ENCODE measurements around the gene ZNF121.
"Not testable (repeated sequence)": the region's sequence is repeated elsewhere in the genome, so short reads cannot be mapped to it uniquely, and the experiment has no call there.

Gene ZNF121

DNA sequence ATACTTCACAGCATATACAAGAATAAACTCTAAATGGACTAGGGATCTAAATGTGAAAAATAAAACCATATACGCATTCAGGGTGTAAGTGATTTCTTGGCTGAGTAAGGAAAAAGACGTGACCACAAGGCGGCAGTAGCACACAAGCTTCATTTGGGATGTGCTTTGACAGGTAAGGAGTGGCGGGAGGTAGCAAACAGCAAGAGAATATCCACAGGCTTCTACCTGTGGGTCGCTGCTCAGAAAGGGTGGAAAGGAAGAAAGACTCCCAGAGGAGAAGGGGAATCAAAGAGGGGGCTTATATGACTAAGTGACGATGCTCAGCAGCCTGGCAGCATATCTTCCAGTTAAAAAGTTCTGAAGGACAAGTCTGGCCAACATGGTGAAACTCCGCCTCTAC lies 2.5 kb upstream of the ZNF121 start:
- H3K9me2 ChIP-seq (replicated peaks; ENCODE audit: control insufficient read depth, low read length) = no peaks in the 10 kb centered on the region
- H3K36me3 ChIP-seq (ENCODE audit: control insufficient read depth, low read length) = peaks cover 21% of the 10 kb centered on the region
- H3F3A ChIP-seq (ENCODE audit: control insufficient read depth, insufficient read depth) = no peaks in the 10 kb centered on the region
- peaks cover 29% of the 10 kb centered on the region for H3K79me2 ChIP-seq (ENCODE audit: control insufficient read depth, low read length)
- no peaks in the 10 kb centered on the region for H3K27me3 ChIP-seq (ENCODE audit: control insufficient read depth, low read length)
- H3K9me3 ChIP-seq (ENCODE audit: control insufficient read depth, insufficient read depth, low read length) = peaks cover 8% of the 10 kb centered on the region
- no peak overlapping the region for H3K27ac ChIP-seq (ENCODE audit: low read depth, low read length)
- TF ChIP-seq EZH2phosphoT487 (IDR thresholded peaks at IDR 0.05; ENCODE audit: borderline replicate concordance, low read length) = no peak
- TF ChIP-seq CTCF (IDR thresholded peaks at IDR 0.05; ENCODE audit: low read depth, low read length, poor library complexity, severe bottlenecking) = peak; percentile 66
- H3K4me1 ChIP-seq (ENCODE audit: control insufficient read depth, low read length) = peaks cover 15% of the 10 kb centered on the region
- H3K4me2 ChIP-seq (ENCODE audit: low read length) = no peak overlapping the region
- H4K20me1 ChIP-seq (ENCODE audit: control insufficient read depth, insufficient read depth, low read depth, low read length) = no peaks in the 10 kb centered on the region
- H3K4me3 ChIP-seq (ENCODE audit: low read length) = no peak overlapping the region

GRCh38 chr19:9582081-9582725 lies 2.1 kb downstream of the ZNF121 start:
- Histone ChIP-seq H3K9me3 (ENCODE audit: control insufficient read depth, insufficient read depth, low read length) (peaks cover 42% of the 10 kb centered on the region), H3K36me3 (ENCODE audit: control insufficient read depth, low read length) (peaks cover 64% of the 10 kb centered on the region)
- not testable (repeated sequence) for H3K9me2 ChIP-seq (replicated peaks; ENCODE audit: control insufficient read depth, low read length)

GRCh38 chr19:9580728-9581127 lies 3.6 kb downstream of the ZNF121 start:
- no peak overlapping the region for H3K4me2 ChIP-seq (ENCODE audit: low read length)
- peaks cover 55% of the 10 kb centered on the region for H3K9me3 ChIP-seq (ENCODE audit: control insufficient read depth, insufficient read depth, low read length)
- no peak overlapping the region for H3K27ac ChIP-seq (ENCODE audit: low read depth, low read length)
- TF ChIP-seq CTCF (IDR thresholded peaks at IDR 0.05; ENCODE audit: low read depth, low read length, poor library complexity, severe bottlenecking) = no peak
- TF ChIP-seq EZH2phosphoT487 (IDR thresholded peaks at IDR 0.05; ENCODE audit: borderline replicate concordance, low read length) = no peak
- H4K20me1 ChIP-seq (ENCODE audit: control insufficient read depth, insufficient read depth, low read depth, low read length) = no peaks in the 10 kb centered on the region
- no peaks in the 10 kb centered on the region for H3K27me3 ChIP-seq (ENCODE audit: control insufficient read depth, low read length)
- H3K36me3 ChIP-seq (ENCODE audit: control insufficient read depth, low read length) = peaks cover 77% of the 10 kb centered on the region
- peaks cover 15% of the 10 kb centered on the region for H3K4me1 ChIP-seq (ENCODE audit: control insufficient read depth, low read length)
- peaks cover 89% of the 10 kb centered on the region for H3K79me2 ChIP-seq (ENCODE audit: control insufficient read depth, low read length)
- H3K9me2 ChIP-seq (replicated peaks; ENCODE audit: control insufficient read depth, low read length) = no peaks in the 10 kb centered on the region
- H3F3A ChIP-seq (ENCODE audit: control insufficient read depth, insufficient read depth) = no peaks in the 10 kb centered on the region
- H3K4me3 ChIP-seq (ENCODE audit: low read length) = no peak overlapping the region

More at GRCh38 chr19:9582081-9582725, 2.1 kb downstream of the ZNF121 start:
- not testable (repeated sequence) for H3F3A ChIP-seq (ENCODE audit: control insufficient read depth, insufficient read depth); H4K20me1 ChIP-seq (ENCODE audit: control insufficient read depth, insufficient read depth, low read depth, low read length); H3K27ac ChIP-seq (ENCODE audit: low read depth, low read length); H3K27me3 ChIP-seq (ENCODE audit: control insufficient read depth, low read length)
- peak overlapping the region; percentile 20 for H3K4me3 ChIP-seq (ENCODE audit: low read length)
- peaks cover 75% of the 10 kb centered on the region for H3K79me2 ChIP-seq (ENCODE audit: control insufficient read depth, low read length)
- H3K4me2 ChIP-seq (ENCODE audit: low read length) = peak overlapping the region; percentile 78; the same call in 1 of the 2 replicates
- peaks cover 15% of the 10 kb centered on the region for H3K4me1 ChIP-seq (ENCODE audit: control insufficient read depth, low read length)

DNA sequence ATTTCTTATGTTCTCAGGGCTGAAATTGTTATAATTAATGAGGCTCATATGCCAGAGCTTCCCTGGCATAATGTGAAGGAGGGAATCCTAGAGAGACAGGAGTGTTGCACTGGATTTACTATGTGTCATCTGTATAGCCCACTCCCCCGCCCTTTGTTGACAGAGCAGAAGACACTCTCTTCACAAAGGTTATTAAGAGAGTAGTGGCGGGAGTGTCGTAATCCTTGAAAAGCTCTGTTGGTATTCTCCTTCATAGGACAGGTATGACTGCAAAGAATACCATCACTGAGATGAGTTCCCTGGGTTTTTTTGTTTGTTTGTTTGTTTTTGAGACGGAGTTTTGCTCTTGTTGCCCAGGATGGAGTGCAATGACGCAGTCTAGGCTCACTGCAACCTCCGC lies 14.0 kb downstream of the ZNF121 start:
- Histone ChIP-seq H3K27ac (ENCODE audit: low read depth, low read length) (no peak overlapping the region), H3K36me3 (ENCODE audit: control insufficient read depth, low read length) (peaks cover 97% of the 10 kb centered on the region), H3K27me3 (ENCODE audit: control insufficient read depth, low read length) (no peaks in the 10 kb centered on the region), H3K79me2 (ENCODE audit: control insufficient read depth, low read length) (peaks cover 86% of the 10 kb centered on the region), H3K9me3 (ENCODE audit: control insufficient read depth, insufficient read depth, low read length) (peaks cover 76% of the 10 kb centered on the region), H3K4me1 (ENCODE audit: control insufficient read depth, low read length) (no peaks in the 10 kb centered on the region), H3K9me2 (replicated peaks; ENCODE audit: control insufficient read depth, low read length) (no peaks in the 10 kb centered on the region), H3K4me2 (ENCODE audit: low read length) (no peak overlapping the region), H4K20me1 (ENCODE audit: control insufficient read depth, insufficient read depth, low read depth, low read length) (peaks cover 4% of the 10 kb centered on the region; the same call in 1 of the 2 replicates), H3F3A (ENCODE audit: control insufficient read depth, insufficient read depth) (no peaks in the 10 kb centered on the region), H3K4me3 (ENCODE audit: low read length) (no peak overlapping the region)
- TF ChIP-seq EZH2phosphoT487 (IDR thresholded peaks at IDR 0.05; ENCODE audit: borderline replicate concordance, low read length) (no peak), CTCF (IDR thresholded peaks at IDR 0.05; ENCODE audit: low read depth, low read length, poor library complexity, severe bottlenecking) (no peak)
